H1 (cell line): ENCODE data around the gene NEUROD4. TPM values are rescaled to one million over a fixed set of nuclear protein-coding genes. Genes with fewer than 3 reads are reported as not detected.

ENCODE experiments used
- CTCF ChIA-PET: fragments of 300-600 bp; sonication (Branson Sonifier 250); formaldehyde crosslinking; loops from one replicate; lab custom pipeline; 2021; ENCODE audit not compliant: partially characterized antibody; lab: Charles Lee
- POLR2A ChIA-PET: fragments of 300-600 bp; sonication (Branson Sonifier 250); formaldehyde crosslinking; loops from one replicate; lab custom pipeline; 2021; ENCODE audit warnings: inconsistent platforms; ENCODE audit not compliant: partially characterized antibody; lab: Charles Lee
- DNase-seq, 2 experiments: peaks; one replicate each; pipeline versions ENCODE4 v3.0.0 to v3.0.0-alpha.2; 2010 to 2022; ENCODE audit warnings: low spot score in 2 of 2, low read depth in 1 of 2, mixed read lengths in 1 of 2
- FAIRE-seq: peaks from 2 replicates; lab custom pipeline; 2011; peaks lifted over from hg19 to GRCh38; lab: Jason Lieb, UNC
- H2AFZ ChIP-seq: 2 replicates; pipeline ENCODE4 v1.8.1; 2012; ENCODE audit warnings: low read length, inconsistent platforms
- H2AK5ac ChIP-seq: 2 replicates; pipeline ENCODE4 v1.6.1; 2013; ENCODE audit warnings: low read depth, low read length
- H2BK120ac ChIP-seq: replicated peaks from 2 replicates; pipeline ENCODE3; 2013; ENCODE audit warnings: low read depth, low read length, inconsistent platforms
- H2BK12ac ChIP-seq: 2 replicates; pipeline ENCODE4 v1.6.1; 2013; ENCODE audit warnings: low read depth, low read length
- H2BK15ac ChIP-seq: 2 replicates; pipeline ENCODE4 v1.6.1; 2013; ENCODE audit warnings: low read length
- H2BK20ac ChIP-seq: 2 replicates; pipeline ENCODE4 v1.6.1; 2013; ENCODE audit warnings: low read length
- H2BK5ac ChIP-seq: 2 replicates; pipeline ENCODE4 v1.6.1; 2013; ENCODE audit warnings: low read depth, low read length
- H3K14ac ChIP-seq: 2 replicates; pipeline ENCODE4 v1.6.1; 2013; ENCODE audit warnings: inconsistent platforms; ENCODE audit not compliant: insufficient read length
- H3K18ac ChIP-seq: 2 replicates; pipeline ENCODE4 v1.6.1; 2013; ENCODE audit warnings: low read length; ENCODE audit errors: extremely low read depth
- H3K23ac ChIP-seq: 2 replicates; pipeline ENCODE4 v1.6.1; 2013; ENCODE audit warnings: inconsistent platforms; ENCODE audit not compliant: insufficient read length
- H3K23me2 ChIP-seq: 2 replicates; pipeline ENCODE4 v1.6.1; 2013; ENCODE audit warnings: low read depth, low read length
- H3K27ac ChIP-seq: 2 replicates; pipeline ENCODE4 v1.6.1; 2011; ENCODE audit warnings: low read depth, low read length, inconsistent platforms
- H3K27me3 ChIP-seq, 4 experiments: replicated peaks in 1 of 4; 1 replicate in 1 of 4; 2 replicates in 3 of 4; pipeline versions ENCODE4 v1.6.1 to v1.8.1; 2011 to 2013; ENCODE audit warnings: low read length in 3 of 4, mild to moderate bottlenecking in 3 of 4, inconsistent platforms in 2 of 4, mixed read lengths in 2 of 4, moderate library complexity in 1 of 4; ENCODE audit not compliant: control insufficient read depth in 3 of 4, insufficient read depth in 3 of 4; ENCODE audit errors: extremely low read depth in 1 of 4
- H3K36me3 ChIP-seq, 4 experiments: 2 replicates each; pipeline versions ENCODE4 v1.6.1 to v1.8.1; 2011 to 2013; ENCODE audit warnings: mild to moderate bottlenecking in 4 of 4, low read length in 3 of 4, moderate library complexity in 2 of 4, control low read depth in 1 of 4, inconsistent platforms in 1 of 4; ENCODE audit not compliant: insufficient read depth in 4 of 4, control insufficient read depth in 2 of 4
- H3K4ac ChIP-seq: replicated peaks from 2 replicates; pipeline ENCODE3; 2013; ENCODE audit warnings: low read length, low read depth, mixed read lengths, inconsistent platforms; ENCODE audit not compliant: insufficient read length
- H3K4me1 ChIP-seq, 4 experiments: replicated peaks in 1 of 4; 1 replicate in 1 of 4; 2 replicates in 3 of 4; pipeline versions ENCODE4 v1.6.1 to v1.8.1; 2011 to 2013; ENCODE audit warnings: low read length in 3 of 4, inconsistent platforms in 2 of 4, mixed read lengths in 1 of 4; ENCODE audit not compliant: insufficient read depth in 4 of 4, control insufficient read depth in 3 of 4
- H3K4me2 ChIP-seq, 2 experiments: 2 replicates each; pipeline versions ENCODE4 v1.6.1 to v1.8.1; 2011 to 2013; ENCODE audit warnings: low read depth in 2 of 2, low read length in 2 of 2, control low read depth in 1 of 2, inconsistent platforms in 1 of 2, mild to moderate bottlenecking in 1 of 2; ENCODE audit not compliant: insufficient read depth in 1 of 2
- H3K4me3 ChIP-seq, 4 experiments: fragments of 200-600, 300-600 bp in 1 of 4; sonication (generic), shearing (Covaris generic), sonication (Bioruptor Twin) in 1 of 4; 2 replicates each; pipeline versions ENCODE4 v1.5.1 to v1.8.1; 2011 to 2016; ENCODE audit warnings: low read length in 4 of 4, low read depth in 3 of 4, control low read depth in 2 of 4, inconsistent platforms in 2 of 4, mild to moderate bottlenecking in 2 of 4, mixed read lengths in 1 of 4, moderate library complexity in 1 of 4; ENCODE audit not compliant: insufficient read depth in 2 of 4; ENCODE audit errors: extremely low read depth in 1 of 4
- H3K56ac ChIP-seq: replicated peaks from 2 replicates; pipeline ENCODE3; 2013; ENCODE audit warnings: low read depth, mild to moderate bottlenecking, mixed read lengths, low read length, inconsistent platforms; ENCODE audit not compliant: insufficient read length
- H3K79me1 ChIP-seq: 2 replicates; pipeline ENCODE4 v1.6.1; 2013; ENCODE audit warnings: low read depth, low read length, control low read depth
- H3K79me2 ChIP-seq, 2 experiments: 2 replicates each; pipeline versions ENCODE4 v1.6.1 to v1.8.1; 2012 to 2013; ENCODE audit warnings: low read length in 2 of 2, mild to moderate bottlenecking in 2 of 2, inconsistent platforms in 1 of 2; ENCODE audit not compliant: insufficient read depth in 2 of 2, control insufficient read depth in 1 of 2
- H3K9ac ChIP-seq, 4 experiments: replicated peaks in 1 of 4; 1 replicate in 1 of 4; 2 replicates in 3 of 4; pipeline versions ENCODE4 v1.6.1 to v1.8.1; 2011 to 2013; ENCODE audit warnings: low read depth in 3 of 4, low read length in 3 of 4, control low read depth in 2 of 4, mild to moderate bottlenecking in 2 of 4, moderate library complexity in 2 of 4, inconsistent platforms in 1 of 4; ENCODE audit errors: extremely low read depth in 1 of 4
- H3K9me3 ChIP-seq, 2 experiments: 2 replicates each; pipeline versions ENCODE4 v1.6.1 to v1.8.1; 2012 to 2013; ENCODE audit warnings: mild to moderate bottlenecking in 2 of 2, moderate library complexity in 2 of 2, control low read depth in 1 of 2, inconsistent platforms in 1 of 2, low read depth in 1 of 2, low read length in 1 of 2, mixed read lengths in 1 of 2; ENCODE audit not compliant: insufficient read depth in 2 of 2
- H4K20me1 ChIP-seq, 2 experiments: replicated peaks in 1 of 2; 2 replicates each; pipeline versions ENCODE3 to v1.8.1; 2011 to 2013; ENCODE audit warnings: inconsistent platforms in 2 of 2, low read length in 2 of 2, mild to moderate bottlenecking in 1 of 2; ENCODE audit not compliant: insufficient read depth in 2 of 2, control insufficient read depth in 1 of 2
- H4K5ac ChIP-seq: 2 replicates; pipeline ENCODE4 v1.6.1; 2013; ENCODE audit warnings: low read length, low read depth, mixed read lengths, inconsistent platforms; ENCODE audit not compliant: insufficient read length
- H4K8ac ChIP-seq: 2 replicates; pipeline ENCODE4 v1.8.0; 2013; ENCODE audit warnings: mild to moderate bottlenecking, moderate library complexity, low read length, inconsistent platforms; ENCODE audit not compliant: insufficient read depth; ENCODE audit errors: extremely low read depth
- H4K91ac ChIP-seq: replicated peaks from 2 replicates; pipeline ENCODE3; 2013; ENCODE audit warnings: low read length, mixed read lengths, inconsistent platforms; ENCODE audit not compliant: insufficient read length
- FOSL1 ChIP-seq: IDR thresholded peaks from 2 replicates; pipeline ENCODE4 v1.6.1; 2011; ENCODE audit warnings: mild to moderate bottlenecking, low read depth, low read length, moderate library complexity; ENCODE audit not compliant: insufficient read depth
- NRF1 ChIP-seq: IDR thresholded peaks from 2 replicates; pipeline ENCODE4 v1.6.1; 2011; ENCODE audit warnings: mild to moderate bottlenecking, low read depth, low read length, improper control_type of control experiment
- POLR2A ChIP-seq, 2 experiments: IDR thresholded peaks; 1 replicate in 1 of 2; 2 replicates in 1 of 2; pipeline ENCODE4 v1.6.1; 2011; ENCODE audit warnings: low read depth in 2 of 2, low read length in 2 of 2, mild to moderate bottlenecking in 2 of 2; ENCODE audit errors: control extremely low read depth in 1 of 2
- WGBS, 2 experiments: shearing (Covaris generic) in 1 of 2; methylation state at CpG; one replicate each; pipeline versions ENCODE4 v1.1.6 to v1.1.7; 2013 to 2015; ENCODE audit warnings: low lambda C conversion rate in 2 of 2, mixed read lengths in 2 of 2, inconsistent platforms in 1 of 2, low coverage in 1 of 2, missing lambda C conversion rate in 1 of 2; ENCODE audit not compliant: insufficient replicate concordance in 2 of 2, insufficient coverage in 1 of 2, insufficient read length in 1 of 2; ENCODE audit errors: extremely low coverage in 1 of 2, missing lambda C conversion rate in 1 of 2; 5-methylcytosine and 5-hydroxymethylcytosine counted together
- polyA plus RNA-seq, 7 experiments: library from polyadenylated mRNA; depleted of rRNA in 3 of 7; stranded (reverse) in 5 of 7; unstranded in 2 of 7; fragments of >200 nt in 5 of 7; fragments of 200-250 nt in 2 of 7; gene quantifications; 1 replicate in 5 of 7; 2 replicates in 1 of 7; 4 replicates in 1 of 7; pipeline versions ENCODE4 v1.2.1 to v1.2.3, GENCODE V29; 2011 to 2013; ENCODE audit warnings: missing spikeins in 2 of 7, mixed read lengths in 2 of 7
- total RNA-seq: library from RNA; stranded (reverse); fragmentation: NEBNext Ultra II Directional; extraction: Animal tissue kit (Norgen Biotek cat#: 25700); gene quantifications from 2 replicates; pipeline ENCODE4 v1.2.1, GENCODE V29; 2021
- TF ChIP-seq, protein P1 (sequence below), 3 experiments: IDR thresholded peaks; 1 replicate in 2 of 3; 2 replicates in 1 of 3; pipeline versions ENCODE4 v1.5.1 to v1.6.1; 2011; ENCODE audit warnings: low read length in 3 of 3, mild to moderate bottlenecking in 3 of 3, inconsistent platforms in 2 of 3, low read depth in 1 of 3, moderate library complexity in 1 of 3; ENCODE audit not compliant: insufficient read depth in 1 of 3; ENCODE audit errors: control extremely low read depth in 1 of 3
- TF ChIP-seq, protein P2 (sequence below): IDR thresholded peaks from 2 replicates; pipeline ENCODE4 v1.6.1; 2012; ENCODE audit warnings: low read length, inconsistent platforms

Gene NEUROD4
- total and polyA plus RNA-seq, 2 of the 8 experiments (the other 6 are each of a cell fraction or from before 2014, with no cell fraction given): not detected

GRCh38 chr12:54975875-54976274 is 43.9 kb upstream of the NEUROD4 start:
- no peak overlapping the region for H3K9ac ChIP-seq
- H3K27ac ChIP-seq: no peak overlapping the region
- H3K4me3 ChIP-seq: no peak overlapping the region
- POLR2A ChIA-PET: no interaction called here
- H3K79me2 ChIP-seq: no peaks in the 10 kb centered on the region
- no peak overlapping the region for H4K8ac ChIP-seq
- H3K56ac ChIP-seq: no peak overlapping the region
- CTCF ChIA-PET: interaction anchor here (0.8 to 6.6 kb wide), 10 partner anchors 17 to 317 kb away, joined by 3 to 39 read pairs (median 5); no protein-coding TSS in a partner anchor
- H3K36me3 ChIP-seq: no peaks in the 10 kb centered on the region
- no peaks in the 10 kb centered on the region for H3K27me3 ChIP-seq
- no peaks in the 10 kb centered on the region for H3K79me1 ChIP-seq
- no peak for FAIRE-seq
- no peak for DNase-seq
- H3K9me3 ChIP-seq: no peaks in the 10 kb centered on the region
- TF ChIP-seq, protein P1, sequence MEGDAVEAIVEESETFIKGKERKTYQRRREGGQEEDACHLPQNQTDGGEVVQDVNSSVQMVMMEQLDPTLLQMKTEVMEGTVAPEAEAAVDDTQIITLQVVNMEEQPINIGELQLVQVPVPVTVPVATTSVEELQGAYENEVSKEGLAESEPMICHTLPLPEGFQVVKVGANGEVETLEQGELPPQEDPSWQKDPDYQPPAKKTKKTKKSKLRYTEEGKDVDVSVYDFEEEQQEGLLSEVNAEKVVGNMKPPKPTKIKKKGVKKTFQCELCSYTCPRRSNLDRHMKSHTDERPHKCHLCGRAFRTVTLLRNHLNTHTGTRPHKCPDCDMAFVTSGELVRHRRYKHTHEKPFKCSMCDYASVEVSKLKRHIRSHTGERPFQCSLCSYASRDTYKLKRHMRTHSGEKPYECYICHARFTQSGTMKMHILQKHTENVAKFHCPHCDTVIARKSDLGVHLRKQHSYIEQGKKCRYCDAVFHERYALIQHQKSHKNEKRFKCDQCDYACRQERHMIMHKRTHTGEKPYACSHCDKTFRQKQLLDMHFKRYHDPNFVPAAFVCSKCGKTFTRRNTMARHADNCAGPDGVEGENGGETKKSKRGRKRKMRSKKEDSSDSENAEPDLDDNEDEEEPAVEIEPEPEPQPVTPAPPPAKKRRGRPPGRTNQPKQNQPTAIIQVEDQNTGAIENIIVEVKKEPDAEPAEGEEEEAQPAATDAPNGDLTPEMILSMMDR (IDR thresholded peaks at IDR 0.05; ENCODE audit: control extremely low read depth in 1 of 3, insufficient read depth in 1 of 3, low read depth in 1 of 3, low read length in 3 of 3): no peak
- TF ChIP-seq NRF1 (no peak), FOSL1 (no peak), POLR2A (IDR thresholded peaks at IDR 0.05; ENCODE audit: control extremely low read depth in 1 of 2, low read depth in 2 of 2, low read length in 2 of 2) (no peak)
- TF ChIP-seq, protein P2, sequence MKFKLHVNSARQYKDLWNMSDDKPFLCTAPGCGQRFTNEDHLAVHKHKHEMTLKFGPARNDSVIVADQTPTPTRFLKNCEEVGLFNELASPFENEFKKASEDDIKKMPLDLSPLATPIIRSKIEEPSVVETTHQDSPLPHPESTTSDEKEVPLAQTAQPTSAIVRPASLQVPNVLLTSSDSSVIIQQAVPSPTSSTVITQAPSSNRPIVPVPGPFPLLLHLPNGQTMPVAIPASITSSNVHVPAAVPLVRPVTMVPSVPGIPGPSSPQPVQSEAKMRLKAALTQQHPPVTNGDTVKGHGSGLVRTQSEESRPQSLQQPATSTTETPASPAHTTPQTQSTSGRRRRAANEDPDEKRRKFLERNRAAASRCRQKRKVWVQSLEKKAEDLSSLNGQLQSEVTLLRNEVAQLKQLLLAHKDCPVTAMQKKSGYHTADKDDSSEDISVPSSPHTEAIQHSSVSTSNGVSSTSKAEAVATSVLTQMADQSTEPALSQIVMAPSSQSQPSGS: no peak
- no peak overlapping the region for H3K4ac ChIP-seq
- H2BK12ac ChIP-seq: no peak overlapping the region
- no peaks in the 10 kb centered on the region for H4K20me1 ChIP-seq
- no peak overlapping the region for H4K5ac ChIP-seq
- no peak overlapping the region for H3K14ac ChIP-seq
- no peak overlapping the region; the same call in 1 of the 2 replicates for H2AFZ ChIP-seq
- H3K4me2 ChIP-seq: no peak overlapping the region
- H3K18ac ChIP-seq: no peak overlapping the region
- H3K23me2 ChIP-seq: no peaks in the 10 kb centered on the region; the same call in 1 of the 2 replicates
- peaks cover 0 to 4% (median 1%) of the 10 kb centered on the region in 4 experiments; a peak in 1 of 7 replicates for H3K4me1 ChIP-seq
- no peak overlapping the region for H2BK120ac ChIP-seq
- H2AK5ac ChIP-seq: no peak overlapping the region
- no peak overlapping the region for H2BK5ac ChIP-seq
- no peak overlapping the region for H4K91ac ChIP-seq
- H3K23ac ChIP-seq: no peak overlapping the region
- 80% methylated on average over 6 of the region's 6 CpGs; no CpG with 5 or more reads in 1 of the 2 experiments for WGBS, 2 experiments
- no peak overlapping the region for H2BK15ac ChIP-seq
- H2BK20ac ChIP-seq: no peak overlapping the region
